NB4 (cell line): ENCODE measurements around the gene GAS2L2.

Source experiments
- CTCF ChIP-seq: IDR thresholded peaks from one replicate; pipeline ENCODE4 v1.5.1; 2012; ENCODE audit warnings: low read depth, low read length
- MYC ChIP-seq: IDR thresholded peaks from 2 replicates; pipeline ENCODE4 v1.6.1; 2011; ENCODE audit warnings: low read depth, low read length
- POLR2A ChIP-seq: IDR thresholded peaks from 2 replicates; pipeline ENCODE4 v1.6.1; 2011; ENCODE audit warnings: mild to moderate bottlenecking; ENCODE audit not compliant: insufficient read length; ENCODE audit errors: extremely low read depth
- TF ChIP-seq, protein P1 (sequence below): IDR thresholded peaks from 2 replicates; pipeline ENCODE4 v1.6.1; 2011; ENCODE audit warnings: low read depth, low read length

DNA sequence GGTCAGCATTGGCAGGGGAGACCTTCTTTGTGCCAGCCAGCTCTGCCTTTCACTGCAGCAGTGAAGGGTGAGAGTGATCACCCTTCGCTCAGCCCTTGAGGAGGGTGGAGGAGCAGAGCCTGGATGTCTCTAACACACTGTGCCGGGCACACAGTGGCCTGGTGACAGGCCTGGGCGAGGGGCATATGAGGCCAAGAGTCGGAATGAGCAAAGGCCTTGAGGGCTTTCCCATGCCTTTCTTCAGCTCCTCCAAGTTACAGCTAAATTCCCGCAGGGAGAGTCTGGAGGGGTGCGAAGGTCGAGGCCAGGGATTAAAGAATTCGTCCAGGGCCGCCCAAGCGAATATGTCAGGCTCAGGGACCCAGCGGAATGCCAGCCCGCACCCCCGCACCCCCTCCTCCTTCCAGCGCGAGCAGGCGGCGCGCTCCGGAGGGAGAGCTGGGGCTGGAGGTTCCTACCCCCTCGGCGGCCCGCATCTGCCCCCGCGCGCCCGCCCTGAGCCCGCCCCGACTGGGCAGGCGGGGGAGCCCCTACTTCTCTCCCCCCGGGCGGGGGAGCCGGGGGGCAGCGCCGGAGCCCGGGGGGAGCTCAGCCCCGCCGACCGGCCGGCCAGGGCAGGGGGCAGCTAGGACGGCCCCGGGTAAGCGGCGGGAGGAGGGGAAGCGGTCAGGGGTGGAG lies 21.7 kb downstream of the GAS2L2 start, which contains the start of gene RASL10B:
- no peak for TF ChIP-seq POLR2A
- TF ChIP-seq CTCF: no peak
- TF ChIP-seq, protein P1, sequence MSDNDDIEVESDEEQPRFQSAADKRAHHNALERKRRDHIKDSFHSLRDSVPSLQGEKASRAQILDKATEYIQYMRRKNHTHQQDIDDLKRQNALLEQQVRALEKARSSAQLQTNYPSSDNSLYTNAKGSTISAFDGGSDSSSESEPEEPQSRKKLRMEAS: no peak
- no peak for TF ChIP-seq MYC
